Activated B cell treated with CpG ODN at 0.5 μM for 24 hours (primary cell): ENCODE results near the gene ZNF91. TPM values are rescaled to one million over a fixed set of nuclear protein-coding genes. Genes with fewer than 3 reads are reported as not detected.

ENCODE experiments used
- ATAC-seq: fragments of 200-7000 bp; cut with Tn5 transposase; one replicate; pipeline ENCODE4 v1.10.0; 2021; ENCODE audit warnings: low read depth, mild to moderate bottlenecking, moderate library complexity
- CTCF ChIA-PET: fragments of 350-600 bp; sonication (Branson Sonifier 250); formaldehyde crosslinking; loops from one replicate; lab custom pipeline; 2021; ENCODE audit warnings: antibody characterized with exemption; lab: Charles Lee
- POLR2A ChIA-PET: fragments of 350-600 bp; sonication (Branson Sonifier 250); formaldehyde crosslinking; loops from one replicate; lab custom pipeline; 2021; ENCODE audit warnings: antibody characterized with exemption; lab: Charles Lee
- DNase-seq: peaks from one replicate; pipeline ENCODE4 v3.0.0; 2022
- H3K27ac Mint-ChIP-seq: one replicate; pipeline ENCODE4 v1.8.0; 2020; ENCODE audit warnings: mixed read lengths
- H3K27me3 Mint-ChIP-seq: one replicate; pipeline ENCODE4 v1.8.0; 2021; ENCODE audit warnings: mixed read lengths
- H3K36me3 Mint-ChIP-seq: one replicate; pipeline ENCODE4 v1.8.0; 2021; ENCODE audit warnings: low read depth, mixed read lengths
- H3K4me1 Mint-ChIP-seq: one replicate; pipeline ENCODE4 v1.8.0; 2021; ENCODE audit warnings: mixed read lengths
- H3K4me3 Mint-ChIP-seq: one replicate; pipeline ENCODE4 v1.8.0; 2020; ENCODE audit warnings: mild to moderate bottlenecking, mixed read lengths
- H3K9me3 Mint-ChIP-seq: one replicate; pipeline ENCODE4 v1.8.0; 2020; ENCODE audit warnings: mixed read lengths
- CTCF ChIP-seq: fragments of 200-600 bp; IDR thresholded peaks from one replicate; pipeline ENCODE4 v1.8.0; 2022; ENCODE audit warnings: antibody characterized with exemption, mild to moderate bottlenecking
- intact Hi-C: fragments of 100-400 bp; cut with micrococcal nuclease; formaldehyde crosslinking; loops from one replicate; pipeline ENCODE4 v1.15.1; 2024
- total RNA-seq: library from RNA; stranded (reverse); gene quantifications from 2 replicates; pipeline ENCODE4 v1.2.3, GENCODE V29; 2022

ZNF91 gene
- total RNA-seq, 1 donor from 2014 or later = 70.9 TPM

- CTCF ChIA-PET = no interaction called here
- intact Hi-C loops = no loop called here
- no peak for TF ChIP-seq CTCF
- Mint-ChIP-seq H3K4me1 (peaks cover 7% of the 10 kb centered on the region), H3K9me3 (no peaks in the 10 kb centered on the region), H3K27me3 (peaks cover 8% of the 10 kb centered on the region), H3K36me3 (no peaks in the 10 kb centered on the region), H3K4me3 (no peak overlapping the region), H3K27ac (no peak overlapping the region)
- DNase-seq (no peak), ATAC-seq (no peak)
- POLR2A ChIA-PET = no interaction called here
Measured at GRCh38 chr19:23410155-23410554, 14.9 kb upstream of the ZNF91 start.

- intact Hi-C loops = no loop called here
- H3K4me3 Mint-ChIP-seq = no peak overlapping the region
- POLR2A ChIA-PET = no interaction called here
Measured at GRCh38 chr19:23409392-23410048, 14.2 kb upstream of the ZNF91 start.

GRCh38 chr19:23407616-23408133, 12.4 kb upstream of the ZNF91 start:
- no peak overlapping the region for H3K27ac Mint-ChIP-seq
- intact Hi-C loops = no loop called here
- H3K36me3 Mint-ChIP-seq = no peaks in the 10 kb centered on the region
- no peaks in the 10 kb centered on the region for H3K9me3 Mint-ChIP-seq
- H3K27me3 Mint-ChIP-seq = peaks cover 2% of the 10 kb centered on the region
- DNase-seq (no peak), ATAC-seq (no peak)
- CTCF ChIA-PET = no interaction called here
- POLR2A ChIA-PET = no interaction called here
- H3K4me1 Mint-ChIP-seq = no peaks in the 10 kb centered on the region
- no peak for TF ChIP-seq CTCF
- no peak overlapping the region for H3K4me3 Mint-ChIP-seq

More at GRCh38 chr19:23409392-23410048, 14.2 kb upstream of the ZNF91 start:
- DNase-seq (no peak), ATAC-seq (no peak)
- Mint-ChIP-seq H3K4me1 (peaks cover 1% of the 10 kb centered on the region), H3K36me3 (no peaks in the 10 kb centered on the region), H3K27ac (no peak overlapping the region), H3K9me3 (no peaks in the 10 kb centered on the region), H3K27me3 (peaks cover 3% of the 10 kb centered on the region)
- CTCF ChIA-PET = no interaction called here
- no peak for TF ChIP-seq CTCF

- H3K4me1 Mint-ChIP-seq = no peaks in the 10 kb centered on the region
- TF ChIP-seq CTCF = no peak
- ChIA-PET CTCF (no interaction called here), POLR2A (no interaction called here)
- H3K36me3 Mint-ChIP-seq = no peaks in the 10 kb centered on the region
- H3K9me3 Mint-ChIP-seq = no peaks in the 10 kb centered on the region
- intact Hi-C loops = no loop called here
- no peak overlapping the region for H3K27ac Mint-ChIP-seq
- H3K27me3 Mint-ChIP-seq = peaks cover 2% of the 10 kb centered on the region
- ATAC-seq (no peak), DNase-seq (no peak)
- no peak overlapping the region for H3K4me3 Mint-ChIP-seq
Measured at GRCh38 chr19:23406721-23407120, 11.4 kb upstream of the ZNF91 start.

- ChIA-PET CTCF (no interaction called here), POLR2A (no interaction called here)
- intact Hi-C loops = no loop called here
Measured at GRCh38 chr19:23406091-23406490, 10.8 kb upstream of the ZNF91 start.

More at GRCh38 chr19:23406091-23406490, 10.8 kb upstream of the ZNF91 start:
- H3K27me3 Mint-ChIP-seq = peaks cover 2% of the 10 kb centered on the region
- TF ChIP-seq CTCF = no peak
- no peaks in the 10 kb centered on the region for H3K9me3 Mint-ChIP-seq
- ATAC-seq (no peak), DNase-seq (no peak)
- H3K36me3 Mint-ChIP-seq = no peaks in the 10 kb centered on the region
- H3K4me3 Mint-ChIP-seq = no peak overlapping the region
- no peaks in the 10 kb centered on the region for H3K4me1 Mint-ChIP-seq
- no peak overlapping the region for H3K27ac Mint-ChIP-seq
